Mucosa of rectum (tissue), 2 donors: ENCODE measurements around the gene TSPAN7.

Source experiments
- H3K27ac ChIP-seq, 2 donors: one replicate each; pipeline ENCODE4 v1.7.0; 2013; ENCODE audit warnings: inconsistent platforms in 2 of 2, low read depth in 2 of 2, low read length in 2 of 2
- H3K27me3 ChIP-seq, 2 donors: one replicate each; pipeline ENCODE4 v1.7.0; 2013; ENCODE audit warnings: low read length in 2 of 2; ENCODE audit not compliant: control insufficient read depth in 2 of 2, insufficient read depth in 2 of 2
- H3K36me3 ChIP-seq, 2 donors: one replicate each; pipeline ENCODE4 v1.7.0; 2013; ENCODE audit warnings: low read length in 2 of 2; ENCODE audit not compliant: control insufficient read depth in 2 of 2, insufficient read depth in 2 of 2
- H3K4me1 ChIP-seq, 2 donors: one replicate each; pipeline ENCODE4 v1.7.0; 2013; ENCODE audit warnings: low read length in 2 of 2, mild to moderate bottlenecking in 1 of 2; ENCODE audit not compliant: control insufficient read depth in 2 of 2, insufficient read depth in 2 of 2
- H3K4me3 ChIP-seq, 2 donors: one replicate each; pipeline ENCODE4 v1.7.0; 2013; ENCODE audit warnings: low read length in 2 of 2
- H3K9ac ChIP-seq, 2 donors: one replicate each; pipeline ENCODE4 v1.7.0; 2013; ENCODE audit warnings: low read length in 2 of 2, low read depth in 1 of 2, mild to moderate bottlenecking in 1 of 2
- H3K9me3 ChIP-seq, 2 donors: one replicate each; pipeline ENCODE4 v1.7.0; 2013; ENCODE audit warnings: low read length in 2 of 2; ENCODE audit not compliant: control insufficient read depth in 2 of 2
- donor health status: healthy.
- donor health status: Normal muscosa, but diverticular disease.

The TSPAN7 gene

DNA sequence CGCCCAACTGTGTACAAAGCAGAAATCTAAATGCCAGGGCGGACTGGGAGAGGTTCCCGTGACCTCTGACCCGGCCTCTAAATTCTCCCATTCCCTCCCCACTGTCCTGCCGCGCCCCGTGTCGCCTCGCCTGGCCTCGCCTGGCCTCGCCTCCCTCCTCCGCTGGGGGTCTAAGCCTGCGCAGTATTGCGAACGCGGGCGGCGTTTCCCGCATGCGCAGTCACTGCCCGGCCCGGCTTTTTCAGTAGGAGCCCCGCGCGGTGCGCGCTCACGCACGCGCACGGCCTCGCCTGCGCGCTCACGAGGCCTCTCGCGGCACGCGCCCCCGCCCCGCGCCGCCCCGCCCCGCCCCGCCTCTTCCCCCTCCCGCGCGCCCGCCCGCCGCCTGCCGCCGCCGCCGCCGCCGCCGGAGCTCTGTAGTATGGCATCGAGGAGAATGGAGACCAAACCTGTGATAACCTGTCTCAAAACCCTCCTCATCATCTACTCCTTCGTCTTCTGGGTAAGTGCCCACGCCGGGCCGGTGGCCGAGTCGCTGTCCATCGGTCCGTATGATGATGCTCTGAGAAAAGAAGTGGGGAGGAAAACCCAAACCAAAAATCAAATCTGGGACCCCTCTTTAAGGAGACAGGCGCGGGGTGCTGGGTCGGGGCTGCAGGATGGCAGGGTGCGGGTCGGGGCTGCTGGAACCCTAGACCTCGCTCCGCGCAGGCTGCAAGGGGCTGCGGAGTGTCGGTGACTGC, at the start of gene TSPAN7:
TSPAN7 (plus strand) TSS at position 417 of the 743 bp plus-strand sequence; CDS start at position 422, 5 bp downstream.
- no peaks in the 10 kb centered on the region for H3K9me3 ChIP-seq
- H3K36me3 ChIP-seq, result no peaks in the 10 kb centered on the region
- H3K4me3 ChIP-seq, result peak within 1 kb of the TSS; percentile 77 to 80
- H3K27ac ChIP-seq, result peak within 1 kb of the TSS; percentile 14 to 63
- peaks cover 0 to 3% of the 10 kb centered on the region in 2 donors for H3K4me1 ChIP-seq
- H3K27me3 ChIP-seq, result peaks cover 0 to 3% of the 10 kb centered on the region in 2 donors
- H3K9ac ChIP-seq, result peak within 1 kb of the TSS; percentile 48 to 78

DNA sequence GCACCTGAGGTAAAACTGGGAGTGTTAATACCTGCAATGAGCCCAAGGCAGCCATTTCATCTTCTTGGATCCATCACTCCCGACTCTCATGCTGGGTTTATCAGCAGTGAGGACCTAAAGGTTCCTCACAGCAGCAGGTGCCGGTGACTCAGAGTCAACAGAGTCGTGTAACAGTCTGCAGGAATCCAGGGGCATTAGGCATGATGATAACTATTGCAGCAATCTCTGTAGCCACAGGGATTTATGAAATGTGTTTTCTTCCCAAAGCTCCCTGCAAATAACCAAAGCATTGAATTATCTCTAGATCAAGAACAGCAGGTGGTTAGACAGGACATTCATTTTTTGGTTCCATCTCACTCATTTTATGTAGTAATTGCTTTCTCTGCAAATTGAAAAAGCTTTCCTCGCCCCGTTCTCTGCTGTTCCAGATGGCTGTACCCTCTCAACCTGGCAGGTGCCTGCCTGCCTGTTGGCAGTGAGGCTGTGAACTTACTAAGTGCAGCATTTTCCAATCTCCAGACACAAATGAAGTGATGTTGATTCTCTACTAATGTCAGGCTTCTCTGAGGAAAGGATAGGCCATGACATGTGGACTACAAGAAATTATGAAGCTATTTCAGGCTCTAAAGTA, 48.1 kb upstream of the TSPAN7 start:
- Histone ChIP-seq H3K4me1 (no peaks in the 10 kb centered on the region), H3K9ac (no peak overlapping the region), H3K9me3 (no peaks in the 10 kb centered on the region), H3K27me3 (no peaks in the 10 kb centered on the region), H3K4me3 (no peak overlapping the region), H3K36me3 (no peaks in the 10 kb centered on the region), H3K27ac (no peak overlapping the region)

- H3K4me1 ChIP-seq, result no peaks in the 10 kb centered on the region
- H3K9me3 ChIP-seq, result no peaks in the 10 kb centered on the region
- H3K27ac ChIP-seq, result no peak overlapping the region
Measured at GRCh38 chrX:38514016-38514854, 47.1 kb upstream of the TSPAN7 start.

GRCh38 chrX:38515291-38515690, 46.1 kb upstream of the TSPAN7 start:
- Histone ChIP-seq H3K9ac (no peak overlapping the region), H3K27ac (no peak overlapping the region), H3K4me1 (no peaks in the 10 kb centered on the region), H3K4me3 (no peak overlapping the region), H3K36me3 (no peaks in the 10 kb centered on the region), H3K27me3 (no peaks in the 10 kb centered on the region), H3K9me3 (no peaks in the 10 kb centered on the region)

More at GRCh38 chrX:38514016-38514854, 47.1 kb upstream of the TSPAN7 start:
- Histone ChIP-seq H3K36me3 (no peaks in the 10 kb centered on the region), H3K4me3 (no peak overlapping the region), H3K27me3 (no peaks in the 10 kb centered on the region), H3K9ac (no peak overlapping the region)

DNA sequence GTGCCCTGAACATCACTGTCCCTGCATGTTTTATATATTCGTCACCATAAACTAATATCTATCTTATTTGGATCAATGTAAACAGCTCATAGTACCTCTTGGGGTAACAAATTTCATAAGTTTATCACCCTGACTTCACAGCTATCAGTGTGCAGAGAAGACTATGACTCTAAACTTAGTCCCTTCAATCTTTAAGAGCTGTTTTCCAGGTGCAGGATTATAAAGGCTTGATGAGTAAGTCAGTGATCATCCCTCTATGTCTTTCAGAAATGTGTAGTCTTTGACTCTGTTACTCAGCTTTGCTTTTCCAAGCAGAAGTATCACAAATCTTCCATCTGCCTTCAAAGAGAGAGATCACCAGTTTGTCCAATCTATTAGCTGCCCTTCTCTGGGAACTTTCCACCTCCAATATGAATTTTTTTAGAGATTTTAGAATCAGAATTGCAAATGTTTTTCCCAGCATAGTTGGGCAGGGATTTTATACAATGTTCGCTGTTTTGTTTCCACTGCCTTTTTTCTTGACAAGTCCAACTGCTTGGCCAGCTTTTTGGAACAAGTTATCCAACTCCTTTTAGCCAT, 45.1 kb upstream of the TSPAN7 start:
- Histone ChIP-seq H3K27ac (no peak overlapping the region), H3K4me1 (no peaks in the 10 kb centered on the region), H3K36me3 (no peaks in the 10 kb centered on the region), H3K9me3 (no peaks in the 10 kb centered on the region), H3K9ac (no peak overlapping the region), H3K4me3 (no peak overlapping the region), H3K27me3 (no peaks in the 10 kb centered on the region)

GRCh38 chrX:38519651-38520050, 41.7 kb upstream of the TSPAN7 start:
- Histone ChIP-seq H3K27me3 (no peaks in the 10 kb centered on the region), H3K4me3 (no peak overlapping the region), H3K27ac (no peak overlapping the region), H3K4me1 (no peaks in the 10 kb centered on the region), H3K9me3 (no peaks in the 10 kb centered on the region), H3K9ac (no peak overlapping the region), H3K36me3 (no peaks in the 10 kb centered on the region)

DNA sequence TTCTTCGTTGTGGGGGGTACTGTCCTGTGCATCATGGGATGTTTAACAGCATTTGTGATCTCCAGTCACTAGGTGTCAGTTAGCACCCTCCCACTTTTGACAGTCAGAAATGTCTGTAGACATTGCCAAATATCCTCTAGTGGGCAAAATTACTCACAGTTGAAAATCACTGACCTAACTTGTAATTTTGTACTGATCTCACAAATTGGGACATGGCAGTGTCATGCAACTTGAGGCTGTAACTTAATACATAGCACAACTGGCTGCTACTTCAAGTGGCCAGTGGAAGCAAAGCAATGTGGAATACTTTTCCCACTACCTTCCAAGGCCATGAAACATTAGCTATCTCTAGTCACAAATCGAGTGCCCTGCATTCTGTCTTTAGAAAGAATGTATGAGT, 23.2 kb upstream of the TSPAN7 start:
- Histone ChIP-seq H3K4me3 (no peak overlapping the region), H3K27ac (no peak overlapping the region), H3K27me3 (no peaks in the 10 kb centered on the region), H3K4me1 (no peaks in the 10 kb centered on the region), H3K36me3 (no peaks in the 10 kb centered on the region), H3K9ac (no peak overlapping the region), H3K9me3 (peaks cover 0 to 3% of the 10 kb centered on the region in 2 donors)

DNA sequence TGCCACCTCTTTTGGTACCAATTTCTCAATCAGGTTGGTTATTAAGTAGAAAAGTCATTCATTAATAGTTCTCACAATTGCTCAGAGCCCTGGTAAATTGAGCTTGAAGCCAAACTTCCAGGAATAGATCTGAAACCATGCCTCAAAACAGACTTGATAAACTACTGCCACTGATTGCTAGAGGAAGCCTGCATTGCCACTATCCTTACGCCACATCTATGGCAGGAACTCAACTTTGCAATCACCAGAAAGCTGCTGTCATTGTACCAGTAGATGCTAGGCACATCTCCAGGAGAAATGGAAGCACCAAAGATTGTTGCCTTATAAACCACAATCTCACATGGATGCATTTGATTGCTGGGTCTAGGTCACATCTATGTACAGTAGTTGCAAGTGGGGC, 21.6 kb upstream of the TSPAN7 start:
- H3K4me1 ChIP-seq, result no peaks in the 10 kb centered on the region
- no peak overlapping the region for H3K4me3 ChIP-seq
- no peaks in the 10 kb centered on the region for H3K27me3 ChIP-seq
- no peaks in the 10 kb centered on the region for H3K36me3 ChIP-seq
- peaks cover 0 to 3% of the 10 kb centered on the region in 2 donors for H3K9me3 ChIP-seq
- H3K27ac ChIP-seq, result no peak overlapping the region
- no peak overlapping the region for H3K9ac ChIP-seq

DNA sequence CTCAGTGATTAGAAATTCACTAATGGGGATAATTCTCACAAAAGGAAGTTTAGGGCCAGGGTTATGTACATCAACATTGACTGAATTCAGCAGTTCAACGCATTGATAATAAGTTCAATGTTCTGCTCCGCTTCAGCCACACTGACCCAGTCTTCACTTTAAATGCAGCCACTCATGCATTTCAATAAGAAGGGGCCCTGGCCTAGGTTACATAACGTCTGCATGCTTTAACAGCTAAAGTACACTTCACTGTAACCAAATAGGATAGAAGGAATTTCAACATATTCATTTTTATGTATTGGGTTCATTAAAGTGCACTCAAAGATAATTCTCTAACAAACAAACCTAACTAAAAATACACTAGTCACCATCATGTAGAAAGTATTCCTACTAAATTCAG, 12.8 kb upstream of the TSPAN7 start:
- no peaks in the 10 kb centered on the region for H3K36me3 ChIP-seq
- H3K4me3 ChIP-seq, result no peak overlapping the region
- H3K9ac ChIP-seq, result no peak overlapping the region
- no peaks in the 10 kb centered on the region for H3K4me1 ChIP-seq
- H3K27me3 ChIP-seq, result no peaks in the 10 kb centered on the region
- H3K9me3 ChIP-seq, result no peaks in the 10 kb centered on the region
- no peak overlapping the region for H3K27ac ChIP-seq

DNA sequence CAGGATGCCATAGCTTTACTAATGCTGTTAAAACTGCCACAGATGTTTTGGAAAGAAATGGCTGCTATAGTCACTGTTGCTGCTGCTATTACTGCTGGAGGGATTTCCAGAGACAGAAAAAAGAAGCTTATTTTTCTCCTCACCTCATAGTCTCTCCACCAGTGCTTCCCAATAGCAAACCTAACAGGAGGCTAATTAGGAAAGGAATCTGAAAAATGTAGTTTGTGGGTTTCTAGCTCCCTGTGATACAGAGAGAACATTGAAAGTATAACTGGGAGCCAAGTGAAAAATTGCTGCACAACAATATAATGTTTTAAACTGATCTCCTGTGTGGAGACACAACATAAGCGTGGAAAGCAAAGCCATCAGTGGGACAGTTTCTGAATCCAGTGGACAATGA, 8.6 kb upstream of the TSPAN7 start:
- no peak overlapping the region for H3K27ac ChIP-seq
- H3K27me3 ChIP-seq, result no peaks in the 10 kb centered on the region
- no peak overlapping the region for H3K4me3 ChIP-seq
- H3K4me1 ChIP-seq, result no peaks in the 10 kb centered on the region
- H3K36me3 ChIP-seq, result no peaks in the 10 kb centered on the region
- H3K9ac ChIP-seq, result no peak overlapping the region
- no peaks in the 10 kb centered on the region for H3K9me3 ChIP-seq
